Measurements from ENCODE around the gene NR0B2. TPM values are rescaled to one million over a fixed set of nuclear protein-coding genes. Genes with fewer than 3 reads are reported as not detected.

The NR0B2 gene, protein sequence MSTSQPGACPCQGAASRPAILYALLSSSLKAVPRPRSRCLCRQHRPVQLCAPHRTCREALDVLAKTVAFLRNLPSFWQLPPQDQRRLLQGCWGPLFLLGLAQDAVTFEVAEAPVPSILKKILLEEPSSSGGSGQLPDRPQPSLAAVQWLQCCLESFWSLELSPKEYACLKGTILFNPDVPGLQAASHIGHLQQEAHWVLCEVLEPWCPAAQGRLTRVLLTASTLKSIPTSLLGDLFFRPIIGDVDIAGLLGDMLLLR
- not detected in 3 replicates for polyA plus RNA-seq
- polyA plus RNA-seq (2011; ENCODE audit: low read depth), result not detected
- polyA plus RNA-seq (2011; cell fraction: cytosol; rRNA removed), result not detected in 2 replicates
- polyA plus RNA-seq (2011; cell fraction: nucleus; rRNA removed), result not detected in 2 replicates
- polyA plus RNA-seq (2012; ENCODE audit: low replicate concordance), result not detected in 2 replicates
- not detected in 3 replicates for polyA minus RNA-seq
- not detected for polyA minus RNA-seq (2011; cell fraction: cytosol; rRNA and poly(A)+ RNA removed)
- polyA minus RNA-seq (2011; cell fraction: nucleus; rRNA and poly(A)+ RNA removed), result not detected in 2 replicates

DNA sequence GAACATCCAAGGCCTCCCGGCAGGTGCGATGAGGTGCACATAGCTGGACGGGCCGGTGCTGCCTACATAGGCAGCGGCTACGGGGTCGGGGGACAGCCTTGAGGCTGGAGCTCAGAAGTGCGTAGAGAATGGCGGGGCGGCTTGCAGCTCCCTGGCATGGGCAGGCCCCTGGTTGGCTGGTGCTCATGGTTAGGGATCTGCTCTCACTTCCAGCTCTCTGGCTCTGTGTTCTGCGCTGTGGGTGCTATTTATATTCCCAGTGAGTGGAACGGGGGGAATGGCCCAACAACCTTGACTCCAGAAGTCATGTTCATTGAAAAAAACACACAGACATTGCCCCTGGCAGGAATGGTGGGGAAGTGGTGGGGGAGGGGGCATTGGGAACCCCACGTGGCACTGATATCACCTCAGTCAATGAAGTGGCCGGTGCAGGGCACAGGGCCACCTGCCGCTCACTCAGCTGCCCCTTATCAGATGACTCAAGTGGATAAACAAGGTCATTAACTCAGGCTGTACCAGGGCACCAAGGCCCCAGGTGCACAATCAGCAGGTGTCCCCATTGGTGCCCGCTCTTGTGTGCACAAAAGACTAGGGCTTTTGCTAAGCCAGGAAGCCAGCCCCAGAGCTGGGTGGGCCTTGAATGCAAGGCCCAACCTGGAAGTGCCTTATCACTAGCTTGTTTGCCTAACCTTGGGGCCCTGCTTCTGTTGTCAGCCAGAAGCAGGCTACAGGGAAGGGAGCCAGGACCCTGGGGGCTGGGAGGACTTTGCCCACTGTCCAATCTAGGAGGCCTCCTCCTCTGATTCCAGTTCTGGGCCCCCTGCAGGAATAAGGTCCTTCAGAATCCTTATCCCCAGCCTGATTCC, at the start of gene NR0B2:
Gene NR0B2 (minus strand): TSS at position 222 of the 866 bp plus-strand sequence. CDS start 35 bp downstream, at position 187.
- H3K79me2 ChIP-seq (ENCODE audit: control insufficient read depth, insufficient read depth, low read length), result no peaks in the 10 kb centered on the region
- H3K36me3 ChIP-seq (ENCODE audit: control insufficient read depth in 2 of 2, extremely low read depth in 1 of 2, insufficient read depth in 2 of 2, low read length in 2 of 2), result no peaks in the 10 kb centered on the region
- dilution Hi-C loops (cut with MboI; ENCODE audit: extremely low pct_ligation_motif_present, low sequenced_read_pairs), result no loop called here
- H3K9me1 ChIP-seq (ENCODE audit: control insufficient read depth, extremely low read depth, insufficient read depth, low read length), result no peaks in the 10 kb centered on the region
- H3K4me1 ChIP-seq (ENCODE audit: control insufficient read depth, extremely low read depth, insufficient read depth, low read length), result no peaks in the 10 kb centered on the region
- no peak within 1 kb of the TSS for H3K27ac ChIP-seq (ENCODE audit: control insufficient read depth, insufficient read depth, low read length)
- DNase-seq (ENCODE audit: low read depth, low spot score) (no peak), FAIRE-seq (no peak)
- H2AFZ ChIP-seq (ENCODE audit: control insufficient read depth, low read length), result no peak within 1 kb of the TSS
- peaks cover 3% of the 10 kb centered on the region for H3K27me3 ChIP-seq (ENCODE audit: control insufficient read depth, extremely low read depth, insufficient read depth, low read length)
- no peaks in the 10 kb centered on the region for H4K20me1 ChIP-seq (ENCODE audit: control insufficient read depth, extremely low read depth, insufficient read depth, low read length)
- H3K4me2 ChIP-seq (ENCODE audit: control insufficient read depth, extremely low read depth, insufficient read depth, low read depth, low read length), result no peak within 1 kb of the TSS
- TF ChIP-seq, protein P1, sequence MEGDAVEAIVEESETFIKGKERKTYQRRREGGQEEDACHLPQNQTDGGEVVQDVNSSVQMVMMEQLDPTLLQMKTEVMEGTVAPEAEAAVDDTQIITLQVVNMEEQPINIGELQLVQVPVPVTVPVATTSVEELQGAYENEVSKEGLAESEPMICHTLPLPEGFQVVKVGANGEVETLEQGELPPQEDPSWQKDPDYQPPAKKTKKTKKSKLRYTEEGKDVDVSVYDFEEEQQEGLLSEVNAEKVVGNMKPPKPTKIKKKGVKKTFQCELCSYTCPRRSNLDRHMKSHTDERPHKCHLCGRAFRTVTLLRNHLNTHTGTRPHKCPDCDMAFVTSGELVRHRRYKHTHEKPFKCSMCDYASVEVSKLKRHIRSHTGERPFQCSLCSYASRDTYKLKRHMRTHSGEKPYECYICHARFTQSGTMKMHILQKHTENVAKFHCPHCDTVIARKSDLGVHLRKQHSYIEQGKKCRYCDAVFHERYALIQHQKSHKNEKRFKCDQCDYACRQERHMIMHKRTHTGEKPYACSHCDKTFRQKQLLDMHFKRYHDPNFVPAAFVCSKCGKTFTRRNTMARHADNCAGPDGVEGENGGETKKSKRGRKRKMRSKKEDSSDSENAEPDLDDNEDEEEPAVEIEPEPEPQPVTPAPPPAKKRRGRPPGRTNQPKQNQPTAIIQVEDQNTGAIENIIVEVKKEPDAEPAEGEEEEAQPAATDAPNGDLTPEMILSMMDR (optimal IDR thresholded peaks at IDR 0.05 in 1 of 3, IDR thresholded peaks at IDR 0.05 in 1 of 3, conservative IDR thresholded peaks at IDR 0.05 in 1 of 3; ENCODE audit: extremely low read depth in 1 of 3, insufficient read depth in 2 of 3, low read length in 3 of 3), result no peak
- TF ChIP-seq EZH2 (IDR thresholded peaks at IDR 0.05; ENCODE audit: low read length), result no peak
- no peaks in the 10 kb centered on the region for H3K9me3 ChIP-seq (ENCODE audit: control insufficient read depth, low read depth, low read length)
- H3K4me3 ChIP-seq (ENCODE audit: control insufficient read depth in 2 of 3, extremely low read depth in 1 of 3, insufficient read depth in 2 of 3, low read depth in 1 of 3, low read length in 3 of 3), result no peak within 1 kb of the TSS
- no peak within 1 kb of the TSS for H3K9ac ChIP-seq (ENCODE audit: control insufficient read depth, extremely low read depth, insufficient read depth, low read length)

DNA sequence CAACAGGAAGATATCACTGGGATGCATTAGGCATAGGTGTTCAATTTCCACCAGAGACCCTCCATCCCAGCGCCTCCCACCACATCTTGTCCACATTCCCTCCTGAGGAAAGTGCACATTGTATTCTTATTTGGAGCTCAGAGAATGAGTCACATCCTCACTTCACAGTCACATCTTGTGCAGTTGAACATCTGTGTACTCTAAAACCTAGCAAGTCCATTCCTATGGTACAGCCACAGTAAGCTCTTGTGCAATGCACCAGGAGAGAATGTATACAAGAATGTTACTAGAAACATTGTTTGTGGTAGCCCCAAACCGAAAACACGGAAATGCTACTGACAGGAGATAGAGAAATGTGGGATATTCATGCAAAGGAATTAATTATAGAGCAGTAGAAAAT, 48.1 kb upstream of the NR0B2 start:
- Histone ChIP-seq H3K79me2 (ENCODE audit: control insufficient read depth, insufficient read depth, low read length) (peaks cover 34% of the 10 kb centered on the region), H4K20me1 (ENCODE audit: control insufficient read depth, extremely low read depth, insufficient read depth, low read length) (no peaks in the 10 kb centered on the region), H3K36me3 (ENCODE audit: control insufficient read depth in 2 of 2, extremely low read depth in 1 of 2, insufficient read depth in 2 of 2, low read length in 2 of 2) (peaks cover 0 to 6% of the 10 kb centered on the region in 2 experiments), H3K9me3 (ENCODE audit: control insufficient read depth, low read depth, low read length) (no peaks in the 10 kb centered on the region), H2AFZ (ENCODE audit: control insufficient read depth, low read length) (no peak overlapping the region), H3K4me1 (ENCODE audit: control insufficient read depth, extremely low read depth, insufficient read depth, low read length) (peaks cover 31% of the 10 kb centered on the region), H3K9me1 (ENCODE audit: control insufficient read depth, extremely low read depth, insufficient read depth, low read length) (no peaks in the 10 kb centered on the region), H3K4me3 (ENCODE audit: control insufficient read depth in 2 of 3, extremely low read depth in 1 of 3, insufficient read depth in 2 of 3, low read depth in 1 of 3, low read length in 3 of 3) (no peak overlapping the region), H3K27me3 (ENCODE audit: control insufficient read depth, extremely low read depth, insufficient read depth, low read length) (no peaks in the 10 kb centered on the region), H3K27ac (ENCODE audit: control insufficient read depth, insufficient read depth, low read length) (no peak overlapping the region), H3K4me2 (ENCODE audit: control insufficient read depth, extremely low read depth, insufficient read depth, low read depth, low read length) (peak overlapping the region; percentile 98), H3K9ac (ENCODE audit: control insufficient read depth, extremely low read depth, insufficient read depth, low read length) (no peak overlapping the region)
- DNase-seq (ENCODE audit: low read depth, low spot score) (peak; percentile 71), FAIRE-seq (peak; percentile 96)
- TF ChIP-seq EZH2 (IDR thresholded peaks at IDR 0.05; ENCODE audit: low read length), result no peak
- TF ChIP-seq, protein P1 (optimal IDR thresholded peaks at IDR 0.05 in 1 of 3, IDR thresholded peaks at IDR 0.05 in 1 of 3, conservative IDR thresholded peaks at IDR 0.05 in 1 of 3; ENCODE audit: extremely low read depth in 1 of 3, insufficient read depth in 2 of 3, low read length in 3 of 3), result no peak
- dilution Hi-C loops (cut with MboI; ENCODE audit: extremely low pct_ligation_motif_present, low sequenced_read_pairs), result no loop called here
